ENCODE results near the gene R3HDM4.

DNA sequence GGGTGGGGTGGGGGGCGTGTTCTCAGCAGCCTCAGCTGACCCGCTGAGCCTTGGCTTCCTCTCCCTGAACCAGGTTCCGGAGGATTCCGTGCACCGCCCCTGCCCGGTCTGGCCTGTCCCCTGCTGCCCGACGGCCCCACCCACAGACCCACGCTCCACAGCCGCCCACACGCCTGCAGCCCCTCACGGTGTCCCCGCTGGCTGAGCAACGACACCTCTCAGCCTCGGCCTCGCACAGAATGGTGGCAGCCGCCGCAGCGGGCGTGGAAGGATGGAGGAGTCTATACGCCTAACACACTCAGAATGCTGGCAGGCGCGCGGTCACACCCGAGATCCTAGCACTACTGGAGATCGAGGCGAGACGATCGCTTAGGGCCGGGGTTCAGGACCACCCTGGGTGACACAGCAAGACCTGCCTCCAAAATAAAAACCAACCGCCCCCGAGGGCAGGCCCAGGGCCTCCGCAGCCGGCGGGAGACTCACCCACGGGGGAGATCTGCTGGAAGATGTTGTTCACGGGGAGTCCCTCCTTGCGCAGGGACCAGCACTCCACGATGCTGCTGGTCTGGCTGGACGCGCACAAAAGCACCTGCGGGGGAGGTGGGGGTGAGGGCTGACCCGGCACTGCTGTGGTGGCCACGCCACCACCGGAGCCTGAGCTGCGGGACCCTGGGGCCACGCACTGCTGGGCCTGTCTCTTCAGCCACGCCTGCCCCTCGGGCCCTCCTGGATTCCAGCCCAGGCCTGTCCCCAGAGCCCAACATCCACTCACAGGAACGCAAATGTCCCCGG is 28.4 kb downstream of the R3HDM4 start:
- TF ChIP-seq, protein P1, sequence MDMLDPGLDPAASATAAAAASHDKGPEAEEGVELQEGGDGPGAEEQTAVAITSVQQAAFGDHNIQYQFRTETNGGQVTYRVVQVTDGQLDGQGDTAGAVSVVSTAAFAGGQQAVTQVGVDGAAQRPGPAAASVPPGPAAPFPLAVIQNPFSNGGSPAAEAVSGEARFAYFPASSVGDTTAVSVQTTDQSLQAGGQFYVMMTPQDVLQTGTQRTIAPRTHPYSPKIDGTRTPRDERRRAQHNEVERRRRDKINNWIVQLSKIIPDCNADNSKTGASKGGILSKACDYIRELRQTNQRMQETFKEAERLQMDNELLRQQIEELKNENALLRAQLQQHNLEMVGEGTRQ (IDR thresholded peaks at IDR 0.05): no peak
- TF ChIP-seq, protein P2, sequence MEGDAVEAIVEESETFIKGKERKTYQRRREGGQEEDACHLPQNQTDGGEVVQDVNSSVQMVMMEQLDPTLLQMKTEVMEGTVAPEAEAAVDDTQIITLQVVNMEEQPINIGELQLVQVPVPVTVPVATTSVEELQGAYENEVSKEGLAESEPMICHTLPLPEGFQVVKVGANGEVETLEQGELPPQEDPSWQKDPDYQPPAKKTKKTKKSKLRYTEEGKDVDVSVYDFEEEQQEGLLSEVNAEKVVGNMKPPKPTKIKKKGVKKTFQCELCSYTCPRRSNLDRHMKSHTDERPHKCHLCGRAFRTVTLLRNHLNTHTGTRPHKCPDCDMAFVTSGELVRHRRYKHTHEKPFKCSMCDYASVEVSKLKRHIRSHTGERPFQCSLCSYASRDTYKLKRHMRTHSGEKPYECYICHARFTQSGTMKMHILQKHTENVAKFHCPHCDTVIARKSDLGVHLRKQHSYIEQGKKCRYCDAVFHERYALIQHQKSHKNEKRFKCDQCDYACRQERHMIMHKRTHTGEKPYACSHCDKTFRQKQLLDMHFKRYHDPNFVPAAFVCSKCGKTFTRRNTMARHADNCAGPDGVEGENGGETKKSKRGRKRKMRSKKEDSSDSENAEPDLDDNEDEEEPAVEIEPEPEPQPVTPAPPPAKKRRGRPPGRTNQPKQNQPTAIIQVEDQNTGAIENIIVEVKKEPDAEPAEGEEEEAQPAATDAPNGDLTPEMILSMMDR (IDR thresholded peaks at IDR 0.05): no peak
- TF ChIP-seq JUNB (IDR thresholded peaks at IDR 0.05): no peak
- TF ChIP-seq RAD21 (conservative IDR thresholded peaks at IDR 0.05 in 1 of 2, IDR thresholded peaks at IDR 0.05 in 1 of 2): no peak
- no peak for TF ChIP-seq EP300 (IDR thresholded peaks at IDR 0.05)
- no peak for TF ChIP-seq CEBPB (IDR thresholded peaks at IDR 0.05)
- no peak for TF ChIP-seq POLR2A (IDR thresholded peaks at IDR 0.05; ENCODE audit: low read length)
- no peak for TF ChIP-seq KDM1A (IDR thresholded peaks at IDR 0.05; ENCODE audit: low read depth)
- TF ChIP-seq RFX5 (IDR thresholded peaks at IDR 0.05): no peak
- TF ChIP-seq CHD2 (IDR thresholded peaks at IDR 0.05; ENCODE audit: low read length, partially characterized antibody): no peak
- TF ChIP-seq, protein P3, sequence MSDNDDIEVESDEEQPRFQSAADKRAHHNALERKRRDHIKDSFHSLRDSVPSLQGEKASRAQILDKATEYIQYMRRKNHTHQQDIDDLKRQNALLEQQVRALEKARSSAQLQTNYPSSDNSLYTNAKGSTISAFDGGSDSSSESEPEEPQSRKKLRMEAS (IDR thresholded peaks at IDR 0.05): no peak
- TF ChIP-seq GATA3 (IDR thresholded peaks at IDR 0.05; ENCODE audit: borderline replicate concordance): no peak
- TF ChIP-seq, protein P4, sequence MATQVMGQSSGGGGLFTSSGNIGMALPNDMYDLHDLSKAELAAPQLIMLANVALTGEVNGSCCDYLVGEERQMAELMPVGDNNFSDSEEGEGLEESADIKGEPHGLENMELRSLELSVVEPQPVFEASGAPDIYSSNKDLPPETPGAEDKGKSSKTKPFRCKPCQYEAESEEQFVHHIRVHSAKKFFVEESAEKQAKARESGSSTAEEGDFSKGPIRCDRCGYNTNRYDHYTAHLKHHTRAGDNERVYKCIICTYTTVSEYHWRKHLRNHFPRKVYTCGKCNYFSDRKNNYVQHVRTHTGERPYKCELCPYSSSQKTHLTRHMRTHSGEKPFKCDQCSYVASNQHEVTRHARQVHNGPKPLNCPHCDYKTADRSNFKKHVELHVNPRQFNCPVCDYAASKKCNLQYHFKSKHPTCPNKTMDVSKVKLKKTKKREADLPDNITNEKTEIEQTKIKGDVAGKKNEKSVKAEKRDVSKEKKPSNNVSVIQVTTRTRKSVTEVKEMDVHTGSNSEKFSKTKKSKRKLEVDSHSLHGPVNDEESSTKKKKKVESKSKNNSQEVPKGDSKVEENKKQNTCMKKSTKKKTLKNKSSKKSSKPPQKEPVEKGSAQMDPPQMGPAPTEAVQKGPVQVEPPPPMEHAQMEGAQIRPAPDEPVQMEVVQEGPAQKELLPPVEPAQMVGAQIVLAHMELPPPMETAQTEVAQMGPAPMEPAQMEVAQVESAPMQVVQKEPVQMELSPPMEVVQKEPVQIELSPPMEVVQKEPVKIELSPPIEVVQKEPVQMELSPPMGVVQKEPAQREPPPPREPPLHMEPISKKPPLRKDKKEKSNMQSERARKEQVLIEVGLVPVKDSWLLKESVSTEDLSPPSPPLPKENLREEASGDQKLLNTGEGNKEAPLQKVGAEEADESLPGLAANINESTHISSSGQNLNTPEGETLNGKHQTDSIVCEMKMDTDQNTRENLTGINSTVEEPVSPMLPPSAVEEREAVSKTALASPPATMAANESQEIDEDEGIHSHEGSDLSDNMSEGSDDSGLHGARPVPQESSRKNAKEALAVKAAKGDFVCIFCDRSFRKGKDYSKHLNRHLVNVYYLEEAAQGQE (IDR thresholded peaks at IDR 0.05): no peak
- TF ChIP-seq MAFK (IDR thresholded peaks at IDR 0.05; ENCODE audit: partially characterized antibody): no peak

Measured in A549 (cell line).